NCI-H345 (cell line): ENCODE results near the gene OR2T1.
"Not testable (repeated sequence)": the region's sequence is repeated elsewhere in the genome, so short reads cannot be mapped to it uniquely, and the experiment has no call there.

Experiments used
- DNase-seq: peaks from one replicate; lab custom pipeline; 2025; lab: John Stamatoyannopoulos, UW

Gene OR2T1, protein sequence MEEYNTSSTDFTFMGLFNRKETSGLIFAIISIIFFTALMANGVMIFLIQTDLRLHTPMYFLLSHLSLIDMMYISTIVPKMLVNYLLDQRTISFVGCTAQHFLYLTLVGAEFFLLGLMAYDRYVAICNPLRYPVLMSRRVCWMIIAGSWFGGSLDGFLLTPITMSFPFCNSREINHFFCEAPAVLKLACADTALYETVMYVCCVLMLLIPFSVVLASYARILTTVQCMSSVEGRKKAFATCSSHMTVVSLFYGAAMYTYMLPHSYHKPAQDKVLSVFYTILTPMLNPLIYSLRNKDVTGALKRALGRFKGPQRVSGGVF

GRCh38 chr1:248402748-248403147 lies at the start of gene OR2T1:
TSS of gene OR2T1 (plus strand) at chr1:248403048. CDS start at chr1:248406148, 3,100 bp downstream.
- no peak for DNase-seq

GRCh38 chr1:248359415-248359814 lies 43.4 kb upstream of the OR2T1 start:
- no peak for DNase-seq

DNA sequence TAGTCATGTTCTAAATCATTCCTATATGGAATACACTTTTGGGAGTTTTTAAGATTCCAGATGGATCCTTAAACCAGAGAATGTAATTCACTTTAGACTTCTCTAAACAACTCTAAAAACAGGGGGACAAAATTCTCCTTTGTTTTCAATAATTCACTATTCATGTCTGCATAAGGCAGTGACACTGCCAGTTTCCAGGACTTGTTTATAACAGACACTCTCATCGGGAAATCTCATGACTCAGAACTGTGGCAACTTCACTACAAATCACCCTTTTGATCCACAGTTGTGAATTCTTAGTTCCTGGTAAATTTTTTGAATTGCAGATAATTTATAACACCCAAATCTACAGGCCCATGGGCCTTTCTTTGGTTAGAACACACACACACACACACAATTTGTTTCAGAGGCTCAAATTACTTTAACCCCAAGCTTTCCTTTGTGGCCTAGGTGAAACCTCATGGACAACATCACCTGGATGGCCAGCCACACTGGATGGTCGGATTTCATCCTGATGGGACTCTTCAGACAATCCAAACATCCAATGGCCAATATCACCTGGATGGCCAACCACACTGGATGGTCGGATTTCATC lies 41.6 kb upstream of the OR2T1 start, which contains the start of gene OR2T4:
Gene OR2T4 (plus strand): TSS at position 545 of the 595 bp plus-strand sequence. CDS start 0 bp downstream, at position 545.
- DNase-seq = no peak

GRCh38 chr1:248366609-248367008 lies 36.2 kb upstream of the OR2T1 start:
- no peak for DNase-seq

DNA sequence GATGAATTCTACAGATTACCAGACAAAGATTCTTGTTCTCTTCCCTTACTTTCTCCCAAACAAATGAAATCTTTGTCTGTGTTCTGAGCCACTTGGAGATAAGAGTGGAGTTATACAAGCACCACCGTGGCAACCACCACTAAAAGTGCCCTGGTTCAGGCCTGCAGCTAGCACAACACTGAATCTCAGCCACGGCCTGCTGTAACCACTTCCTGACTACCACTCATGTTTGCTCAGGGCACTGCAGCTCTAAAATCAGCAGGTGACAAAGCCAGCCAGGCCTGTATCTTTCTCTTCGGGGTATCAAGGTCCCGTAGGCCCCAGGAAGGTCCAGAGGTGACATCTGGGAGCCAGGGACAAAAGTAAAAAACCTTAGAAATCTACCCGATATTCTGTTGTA lies 30.5 kb upstream of the OR2T1 start:
- no peak for DNase-seq

DNA sequence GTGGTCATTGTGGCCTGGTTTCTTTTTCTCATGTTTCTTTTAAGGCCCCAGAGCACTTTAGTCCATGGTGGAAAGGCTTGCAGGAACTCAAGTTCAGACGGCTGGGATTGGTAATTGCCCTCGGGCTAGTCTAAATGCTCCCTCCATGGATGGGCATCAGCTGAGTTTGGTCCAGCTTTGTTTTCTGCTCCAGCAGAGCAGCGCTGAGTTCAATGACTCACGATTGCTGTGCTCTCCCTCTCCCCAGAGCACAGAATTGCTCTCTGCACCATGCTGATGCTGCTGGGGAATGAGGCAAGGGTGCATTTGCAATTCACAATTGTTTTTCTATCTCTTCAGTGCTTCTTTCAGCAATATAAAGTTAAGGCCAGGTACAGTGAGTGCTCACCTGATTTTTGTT lies 29.1 kb upstream of the OR2T1 start:
- no peak for DNase-seq

- no peak for DNase-seq
These were observed 27.4 kb upstream of the OR2T1 start, which contains the start of gene OR2T6 for GRCh38 chr1:248375446-248375845. TSS of gene OR2T6 (plus strand) at chr1:248375746. CDS start at chr1:248387609, 11,863 bp downstream.

DNA sequence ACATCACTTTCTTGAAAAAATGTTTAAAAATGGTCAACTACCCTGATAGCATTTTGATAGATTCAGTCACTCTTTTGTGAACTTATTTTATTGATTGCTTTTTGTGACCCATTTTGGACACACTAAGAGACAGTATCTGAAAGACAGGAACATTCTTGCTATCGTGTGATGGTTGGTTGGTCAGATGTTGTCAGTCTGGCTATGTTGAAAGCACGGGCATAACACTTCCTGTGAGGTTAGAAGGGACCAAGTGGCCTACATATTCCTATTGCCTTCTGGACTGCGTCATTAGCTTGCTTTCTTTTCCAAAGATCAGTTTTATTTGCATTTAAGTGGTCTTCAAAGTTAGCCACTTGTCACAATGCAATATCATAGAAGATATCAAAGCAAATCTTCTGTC lies 25.9 kb upstream of the OR2T1 start:
- DNase-seq = no peak

GRCh38 chr1:248380854-248381253 lies 22.0 kb upstream of the OR2T1 start:
- DNase-seq = no peak

- DNase-seq = no peak
These were observed 14.4 kb upstream of the OR2T1 start for GRCh38 chr1:248388426-248388825.

- DNase-seq = no peak
These were observed 9.8 kb upstream of the OR2T1 start for GRCh38 chr1:248393050-248393449.

DNA sequence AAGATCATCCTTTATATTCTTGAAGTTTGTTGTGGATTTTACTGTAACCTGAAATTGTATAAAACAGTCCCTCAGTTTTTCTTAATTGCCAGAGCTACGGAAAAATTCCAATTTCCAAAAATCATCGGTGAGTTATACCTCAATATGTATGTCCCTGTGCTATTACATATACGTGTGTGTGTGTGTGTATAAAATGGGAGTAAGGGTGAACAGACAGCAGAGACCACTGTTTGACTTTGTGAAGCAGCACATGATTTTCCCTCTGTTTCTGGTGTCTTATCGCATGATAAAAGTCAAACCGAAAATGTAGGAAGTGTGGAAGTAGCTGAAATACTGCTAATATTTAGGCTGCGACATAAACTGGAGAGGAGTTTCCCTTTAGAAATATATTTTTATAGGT lies 1.2 kb downstream of the OR2T1 start:
- DNase-seq = no peak

DNA sequence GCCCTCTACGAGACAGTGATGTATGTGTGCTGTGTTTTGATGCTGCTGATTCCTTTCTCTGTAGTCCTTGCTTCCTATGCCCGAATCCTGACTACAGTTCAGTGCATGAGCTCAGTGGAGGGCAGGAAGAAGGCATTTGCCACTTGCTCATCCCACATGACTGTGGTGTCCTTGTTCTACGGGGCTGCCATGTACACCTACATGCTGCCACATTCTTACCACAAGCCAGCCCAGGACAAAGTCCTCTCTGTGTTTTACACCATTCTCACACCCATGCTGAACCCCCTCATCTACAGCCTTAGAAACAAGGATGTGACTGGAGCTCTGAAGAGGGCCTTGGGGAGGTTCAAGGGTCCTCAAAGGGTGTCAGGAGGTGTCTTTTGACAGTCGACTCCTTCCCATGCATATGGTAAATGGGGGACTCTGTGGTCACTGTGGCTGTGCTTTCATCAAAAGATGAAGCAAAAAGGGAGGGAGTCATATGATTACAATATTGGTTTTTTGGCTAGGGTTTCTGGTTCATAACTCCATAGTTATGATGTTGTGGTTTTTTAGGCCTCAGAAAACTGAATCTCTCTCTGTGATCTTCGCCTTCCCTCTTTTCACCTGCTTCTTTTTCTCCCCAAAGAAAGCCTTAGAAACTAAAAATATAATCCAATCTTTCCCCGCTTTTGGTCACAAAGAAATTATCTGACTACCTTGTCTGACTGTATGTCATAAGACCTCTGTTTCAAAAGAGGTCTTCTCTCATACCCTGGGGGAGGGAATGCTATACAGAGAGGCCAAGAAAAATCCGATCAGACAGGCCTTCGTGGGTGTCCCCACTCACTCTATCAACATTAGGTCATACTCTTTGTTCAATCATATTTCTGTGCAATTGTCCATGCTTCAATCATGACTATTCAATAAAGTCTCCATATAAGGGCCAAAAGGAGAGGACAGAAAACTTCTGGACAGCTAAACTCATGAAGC lies 4.2 kb downstream of the OR2T1 start:
- no peak for DNase-seq

GRCh38 chr1:248416226-248416625 lies 13.4 kb downstream of the OR2T1 start:
- DNase-seq = no peak

- DNase-seq = no peak
These were observed 15.0 kb downstream of the OR2T1 start for GRCh38 chr1:248417854-248418253.

DNA sequence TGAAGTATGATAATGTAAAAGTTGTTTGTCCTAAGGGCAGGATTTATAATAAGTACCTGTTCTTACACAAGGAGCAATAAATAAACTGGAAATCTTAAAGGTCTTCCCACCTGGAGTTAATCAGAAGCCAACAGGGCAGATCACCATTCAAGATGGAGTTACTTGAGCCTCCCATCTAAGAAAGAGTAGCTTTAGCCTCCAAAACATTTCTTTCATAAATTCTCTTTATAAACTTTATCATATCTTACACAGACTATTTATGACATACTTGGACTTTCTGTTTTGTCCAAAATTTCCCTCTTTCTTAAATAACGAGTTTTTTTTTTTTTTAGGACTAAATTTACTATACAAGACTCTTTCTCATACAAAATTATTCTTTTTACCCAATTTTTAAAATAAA lies 18.5 kb downstream of the OR2T1 start:
- DNase-seq = no peak

GRCh38 chr1:248427526-248428191 lies 24.8 kb downstream of the OR2T1 start:
- DNase-seq = not testable (repeated sequence)

- not testable (repeated sequence) for DNase-seq
These were observed 25.3 kb downstream of the OR2T1 start for GRCh38 chr1:248428192-248428533.

GRCh38 chr1:248431683-248432082 lies 28.8 kb downstream of the OR2T1 start:
- DNase-seq = not testable (repeated sequence)

DNA sequence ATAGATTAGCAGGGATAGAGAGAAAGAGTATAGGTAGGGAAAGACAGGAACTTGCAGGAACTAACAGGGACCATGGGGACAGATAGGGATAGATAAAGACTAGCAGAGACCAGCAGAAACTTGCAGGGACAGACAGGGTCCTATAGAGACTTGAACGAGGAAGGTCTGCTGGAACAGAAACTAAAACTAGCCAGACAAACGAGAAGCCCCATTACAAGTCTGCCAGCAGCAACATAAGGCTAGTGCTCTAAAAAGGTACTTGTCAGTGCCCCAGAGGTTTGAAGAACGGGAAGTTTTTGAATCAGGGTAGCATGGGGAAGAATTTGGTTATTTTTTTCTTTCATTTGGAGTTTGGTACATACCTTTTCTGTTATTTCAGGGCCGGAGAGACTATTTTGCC lies 29.4 kb downstream of the OR2T1 start:
- not testable (repeated sequence) for DNase-seq

GRCh38 chr1:248433811-248434415 lies 31.1 kb downstream of the OR2T1 start:
- not testable (repeated sequence) for DNase-seq
